Stimulated activated CD4-positive, alpha-beta T cell treated with anti-CD3 and anti-CD28 coated beads, TNF-alpha, amount 100 ng/mL, for 24 hours (primary cell): ENCODE data around the gene NDUFB7.
"Not testable (repeated sequence)": the region's sequence is repeated elsewhere in the genome, so short reads cannot be mapped to it uniquely, and the experiment has no call there.

Source experiments
- DNase-seq, 3 experiments: peaks; one replicate each; pipeline ENCODE4 v3.0.0-alpha.2; 2020; ENCODE audit warnings: low read depth in 3 of 3

The NDUFB7 gene

GRCh38 chr19:14570864-14571527, 870 bp downstream of the NDUFB7 start:
- DNase-seq, result no peak

DNA sequence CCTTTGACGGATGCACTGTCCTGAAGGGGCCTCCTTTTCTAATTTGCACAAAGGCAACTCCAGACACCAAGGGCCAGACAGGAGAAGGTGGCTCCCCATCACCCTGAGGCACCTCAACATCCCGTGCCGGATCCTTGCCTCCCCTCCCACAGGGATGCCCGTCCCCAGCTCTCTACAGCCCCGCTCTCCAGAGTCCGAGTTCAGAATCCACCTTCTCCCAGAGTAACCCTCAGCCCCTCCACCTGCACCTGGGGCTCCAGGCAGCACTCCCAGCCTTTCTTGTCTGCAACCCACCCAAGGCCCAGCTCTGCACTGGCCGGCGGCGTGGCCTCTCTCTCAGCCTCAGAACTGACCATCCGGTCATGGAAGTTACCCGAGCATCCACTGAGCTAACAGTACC, 4.8 kb downstream of the NDUFB7 start:
- no peak for DNase-seq

GRCh38 chr19:14566712-14567077, 5.2 kb downstream of the NDUFB7 start:
- no peak for DNase-seq

DNA sequence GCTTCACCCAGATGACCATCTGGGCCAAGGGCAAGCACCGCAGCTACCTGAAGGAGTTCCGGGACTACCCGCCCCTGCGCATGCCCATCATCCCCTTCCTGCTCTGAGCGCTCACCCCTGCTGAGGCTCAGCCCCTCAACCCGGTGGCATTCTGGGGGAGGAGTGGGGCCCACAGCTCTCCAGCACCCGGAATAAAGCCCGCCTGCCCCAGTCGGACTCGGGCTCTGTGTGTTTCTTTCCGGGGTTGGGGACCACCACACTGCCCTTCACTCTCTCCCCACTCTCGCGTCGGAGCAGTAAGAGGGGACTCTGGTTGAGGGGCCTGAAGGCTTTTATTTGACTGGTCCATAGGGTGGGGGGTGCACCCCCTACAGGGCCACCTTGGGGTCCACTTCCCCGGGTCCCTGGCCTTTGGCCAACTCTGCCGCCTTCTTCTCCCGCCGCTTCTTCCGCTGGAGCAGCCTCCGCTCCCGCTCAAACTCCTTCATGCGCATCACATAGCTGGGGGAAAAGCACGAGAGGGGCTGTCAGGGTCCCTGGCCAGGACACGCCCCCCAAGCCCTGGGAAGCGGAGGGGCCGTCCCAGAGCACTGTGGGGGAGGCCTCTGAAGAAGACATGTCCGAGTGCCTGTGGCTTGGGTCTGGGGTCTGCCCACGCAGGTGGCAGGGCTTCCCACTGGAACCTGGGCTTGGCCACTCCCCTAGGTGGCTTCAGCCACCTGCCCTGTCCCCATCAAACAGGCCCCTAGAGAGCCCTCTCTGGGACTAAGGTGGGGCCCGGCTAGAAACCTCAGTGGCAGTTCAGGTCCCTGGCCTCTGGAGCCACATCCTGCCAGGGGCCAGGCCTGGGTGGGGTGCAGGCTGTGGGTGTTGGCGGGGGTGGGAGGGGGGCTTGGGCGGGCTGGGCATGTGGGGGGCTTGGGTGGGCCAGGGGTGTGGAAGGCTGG, 5.8 kb downstream of the NDUFB7 start:
- no peak for DNase-seq

DNA sequence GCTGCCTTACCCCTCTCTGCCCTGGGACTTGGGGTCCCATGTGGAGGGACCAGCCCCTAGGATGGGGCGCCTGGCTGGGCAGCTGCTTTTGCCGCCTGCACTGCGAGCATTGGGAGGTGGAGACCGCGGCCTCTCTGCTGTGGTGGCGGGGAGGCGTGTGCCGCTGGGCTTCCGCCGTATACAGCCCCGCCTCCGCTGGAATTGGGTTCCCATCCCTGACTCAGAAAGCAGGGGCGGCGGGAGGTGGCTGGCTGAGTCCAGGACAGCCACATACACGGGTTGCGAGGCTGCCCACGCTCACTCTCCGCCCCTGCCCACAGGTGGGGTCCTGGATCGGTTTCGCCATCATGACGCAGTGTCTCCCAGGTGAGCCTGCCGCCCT, 6.6 kb downstream of the NDUFB7 start:
- no peak for DNase-seq

GRCh38 chr19:14564652-14565297, 7.1 kb downstream of the NDUFB7 start:
- DNase-seq, result not testable (repeated sequence)

- peak; percentile 6 to 76 (median 33) for DNase-seq
Observed at GRCh38 chr19:14563989-14564651, 7.7 kb downstream of the NDUFB7 start.

GRCh38 chr19:14563590-14563926, 8.3 kb downstream of the NDUFB7 start:
- no peak for DNase-seq

GRCh38 chr19:14562660-14563589, 8.9 kb downstream of the NDUFB7 start:
- DNase-seq, result no peak

DNA sequence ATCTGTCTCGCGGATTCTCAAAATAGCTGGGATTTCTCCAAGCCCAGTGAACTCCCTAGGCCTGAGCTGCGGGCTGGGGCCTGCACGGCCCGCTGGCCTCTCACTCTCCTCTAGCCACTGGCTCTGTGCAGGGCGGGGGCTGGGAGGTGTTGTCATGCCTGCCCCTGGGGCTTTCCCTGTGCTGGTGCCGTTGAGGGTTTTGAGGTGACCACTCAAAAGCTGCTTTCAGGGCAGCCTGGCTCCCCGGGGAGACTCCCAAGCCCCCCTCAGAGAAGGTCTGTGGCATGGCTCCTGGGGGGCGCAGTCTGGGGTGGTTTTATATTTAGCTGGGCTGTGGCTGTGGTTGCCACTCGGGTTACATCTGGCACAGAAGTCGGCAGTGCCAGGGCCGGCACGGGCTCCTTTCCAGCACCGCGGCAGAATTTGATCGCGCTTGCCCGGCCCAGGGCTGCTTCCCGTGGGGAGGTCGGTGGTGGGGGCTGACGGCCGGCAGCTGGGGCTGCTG, 10.0 kb downstream of the NDUFB7 start:
- no peak for DNase-seq

- DNase-seq, result no peak
Observed at GRCh38 chr19:14561249-14561648, 10.6 kb downstream of the NDUFB7 start.

GRCh38 chr19:14560776-14561108, 11.1 kb downstream of the NDUFB7 start:
- no peak for DNase-seq

DNA sequence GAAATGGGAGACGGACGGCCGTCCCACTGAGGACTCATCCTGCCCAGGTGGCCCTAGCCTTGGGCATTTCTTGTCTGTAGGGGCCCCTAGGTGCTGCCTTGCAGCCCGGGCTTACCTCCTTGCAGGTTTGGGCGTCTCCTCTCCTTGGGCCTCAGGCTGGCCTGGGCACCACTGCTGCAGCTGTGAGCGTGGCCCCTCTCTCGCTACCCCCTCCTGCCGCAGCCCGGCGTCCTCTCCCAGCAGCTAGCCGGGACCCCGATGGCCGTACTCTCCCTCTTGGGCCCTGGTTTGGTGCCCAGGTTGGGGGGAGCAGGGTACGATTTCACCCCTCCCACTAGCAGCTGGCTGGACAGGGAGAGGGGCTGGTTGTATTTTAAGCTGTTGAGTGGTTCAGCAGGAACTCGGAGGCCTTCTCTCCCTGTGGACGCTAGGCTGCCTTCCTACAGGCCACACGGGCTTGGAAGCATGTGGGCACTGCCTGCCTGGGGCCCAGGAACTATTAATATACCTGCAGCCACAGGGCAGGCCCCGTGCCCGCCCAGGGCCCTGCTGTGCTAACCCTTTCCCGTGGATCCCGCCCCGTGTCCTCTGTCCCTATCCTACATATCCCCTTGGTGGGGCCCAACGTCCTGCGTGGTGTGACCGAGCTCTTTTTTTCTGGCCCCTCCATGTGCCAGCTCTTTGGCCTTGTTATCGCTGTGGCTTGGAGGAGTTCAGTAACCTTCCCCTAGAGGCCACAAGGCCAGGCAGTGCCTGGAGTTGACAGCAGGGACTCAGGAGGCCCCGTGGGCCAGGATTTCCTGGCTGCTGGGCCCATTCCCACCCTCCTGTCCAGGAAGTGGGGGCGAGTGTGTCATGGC, 11.7 kb downstream of the NDUFB7 start:
- no peak for DNase-seq

DNA sequence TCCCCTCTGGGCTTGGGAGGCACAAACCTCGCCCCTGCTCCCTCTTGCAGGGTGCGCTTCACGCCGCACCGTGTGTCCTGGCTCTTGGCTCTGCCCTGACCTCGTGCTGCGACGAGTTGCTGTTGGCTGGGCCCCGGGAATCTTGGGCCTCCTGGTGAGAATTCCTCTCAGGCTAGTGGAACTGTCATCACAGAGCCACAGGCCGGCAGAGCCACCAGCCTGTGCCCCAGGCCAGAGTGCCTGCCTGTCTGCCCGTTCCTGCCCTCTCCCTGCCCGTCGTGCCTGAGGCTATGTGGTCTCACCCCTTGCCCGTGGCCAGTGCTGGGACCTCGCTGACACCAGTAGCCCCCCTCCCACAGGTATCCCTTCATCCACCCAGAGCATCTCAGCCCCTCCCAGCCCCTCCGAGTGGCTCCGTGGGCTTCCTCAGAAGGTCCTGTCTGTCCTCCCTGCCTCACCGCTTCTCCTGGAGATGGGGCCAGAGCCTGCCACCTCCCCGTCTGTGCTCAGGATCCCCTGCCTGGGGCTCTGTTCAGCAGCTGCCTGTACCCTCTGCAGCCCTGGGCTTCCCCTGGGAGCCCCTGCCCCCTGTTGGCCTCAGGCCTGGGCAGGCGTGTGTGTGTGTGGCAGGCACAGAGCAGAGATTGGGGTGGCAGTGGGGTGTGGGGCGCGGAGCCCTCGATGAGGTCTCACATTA, 13.3 kb downstream of the NDUFB7 start:
- no peak for DNase-seq

- peak; percentile 58 to 78 (median 58) for DNase-seq
Observed at GRCh38 chr19:14556662-14557188, 15.1 kb downstream of the NDUFB7 start.

DNA sequence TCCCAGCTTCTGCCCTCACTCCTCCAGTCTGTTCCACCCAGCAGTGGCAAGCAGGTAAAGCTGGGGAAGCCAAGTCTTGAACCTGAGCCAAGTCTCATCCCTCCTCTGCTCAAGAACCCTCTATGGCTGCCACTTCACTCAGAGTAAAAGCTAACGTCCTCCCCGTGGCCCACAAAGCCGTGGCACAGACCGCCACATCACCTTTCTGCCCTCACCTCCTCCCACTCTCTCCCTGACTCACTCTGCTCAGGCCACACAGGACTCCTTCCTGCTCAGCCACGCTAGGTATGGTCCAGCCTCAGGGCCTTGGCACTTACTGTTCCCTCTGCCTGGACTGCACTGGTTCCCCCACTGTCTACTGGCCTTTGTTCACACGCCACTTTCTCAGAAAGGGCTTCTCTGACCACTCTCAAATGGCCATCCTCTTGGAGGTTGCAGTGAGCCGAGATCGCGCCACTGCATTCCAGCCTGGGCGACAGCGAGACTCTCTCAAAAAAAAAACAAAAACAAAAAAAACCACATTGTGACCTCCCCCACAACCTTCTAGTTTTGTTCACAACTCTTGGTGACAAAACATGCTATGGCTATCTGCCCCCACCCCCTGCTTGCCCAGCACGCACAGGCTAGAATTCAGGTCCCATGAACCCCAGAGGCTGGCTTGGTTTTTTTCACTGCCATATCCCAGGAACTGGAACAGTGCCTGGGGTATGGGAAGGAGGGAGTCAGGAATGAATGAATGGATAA, 15.8 kb downstream of the NDUFB7 start:
- no peak for DNase-seq

GRCh38 chr19:14554382-14554812, 17.5 kb downstream of the NDUFB7 start:
- DNase-seq, result no peak

DNA sequence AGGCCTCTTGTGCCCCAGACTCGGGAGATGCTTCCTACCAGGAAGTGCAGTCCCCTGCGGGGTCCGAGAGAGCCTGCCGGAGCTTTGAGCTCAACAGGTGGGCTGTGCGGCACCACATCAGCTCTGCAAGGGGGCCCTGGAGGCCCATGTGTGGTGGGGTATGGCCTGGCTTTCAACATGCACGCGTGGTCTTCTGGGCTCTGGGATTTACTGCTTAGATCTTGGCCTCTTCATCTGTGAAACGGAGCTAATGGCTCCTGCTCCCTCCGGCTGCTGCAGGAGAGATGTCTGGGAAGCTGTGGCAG, 18.0 kb downstream of the NDUFB7 start:
- no peak for DNase-seq
